Osteocyte (in vitro differentiated cells): ENCODE results near the gene MVB12A. TPM values are rescaled to one million over a fixed set of nuclear protein-coding genes. Genes with fewer than 3 reads are reported as not detected.
A peak's percentile ranks its signal among the peaks of the same experiment; 100 is the strongest.

Experiments used
- DNase-seq: peaks from one replicate; pipeline ENCODE4 v3.0.0; 2021; ENCODE audit warnings: mixed read lengths; ENCODE audit not compliant: unreplicated experiment; ENCODE audit errors: extremely low spot score
- H3K27ac Mint-ChIP-seq: one replicate; pipeline ENCODE4 v1.8.0; 2021; ENCODE audit warnings: mild to moderate bottlenecking, mixed read lengths; ENCODE audit not compliant: unreplicated experiment
- H3K27me3 Mint-ChIP-seq: one replicate; pipeline ENCODE4 v1.8.0; 2021; ENCODE audit warnings: mixed read lengths; ENCODE audit not compliant: unreplicated experiment
- H3K36me3 Mint-ChIP-seq: one replicate; pipeline ENCODE4 v1.8.0; 2021; ENCODE audit warnings: mixed read lengths; ENCODE audit not compliant: unreplicated experiment
- H3K4me1 Mint-ChIP-seq: one replicate; pipeline ENCODE4 v1.8.0; 2021; ENCODE audit warnings: mixed read lengths; ENCODE audit not compliant: unreplicated experiment
- H3K4me3 Mint-ChIP-seq: one replicate; pipeline ENCODE4 v1.8.0; 2021; ENCODE audit warnings: mild to moderate bottlenecking, moderate library complexity, mixed read lengths; ENCODE audit not compliant: unreplicated experiment
- H3K9me3 Mint-ChIP-seq: one replicate; pipeline ENCODE4 v1.8.0; 2021; ENCODE audit warnings: mixed read lengths; ENCODE audit not compliant: unreplicated experiment
- CTCF ChIP-seq: fragments of 200-600 bp; sonication (generic); IDR thresholded peaks from 2 replicates; pipeline ENCODE4 v1.5.0; 2021; ENCODE audit warnings: antibody characterized with exemption, mild to moderate bottlenecking, moderate library complexity
- total RNA-seq: library from RNA; stranded (reverse); gene quantifications from 2 replicates; pipeline ENCODE4 v1.2.1, GENCODE V29; 2021

MVB12A gene
- total RNA-seq, 1 donor from 2014 or later = 59.2 TPM

GRCh38 chr19:17421942-17422341 lies 2.1 kb downstream of the MVB12A start:
- Mint-ChIP-seq H3K36me3 (peaks cover 3% of the 10 kb centered on the region), H3K9me3 (no peaks in the 10 kb centered on the region), H3K4me1 (peaks cover 21% of the 10 kb centered on the region), H3K4me3 (no peak overlapping the region), H3K27me3 (peaks cover under 1% of the 10 kb centered on the region), H3K27ac (no peak overlapping the region)
- TF ChIP-seq CTCF = no peak
- DNase-seq = no peak

DNA sequence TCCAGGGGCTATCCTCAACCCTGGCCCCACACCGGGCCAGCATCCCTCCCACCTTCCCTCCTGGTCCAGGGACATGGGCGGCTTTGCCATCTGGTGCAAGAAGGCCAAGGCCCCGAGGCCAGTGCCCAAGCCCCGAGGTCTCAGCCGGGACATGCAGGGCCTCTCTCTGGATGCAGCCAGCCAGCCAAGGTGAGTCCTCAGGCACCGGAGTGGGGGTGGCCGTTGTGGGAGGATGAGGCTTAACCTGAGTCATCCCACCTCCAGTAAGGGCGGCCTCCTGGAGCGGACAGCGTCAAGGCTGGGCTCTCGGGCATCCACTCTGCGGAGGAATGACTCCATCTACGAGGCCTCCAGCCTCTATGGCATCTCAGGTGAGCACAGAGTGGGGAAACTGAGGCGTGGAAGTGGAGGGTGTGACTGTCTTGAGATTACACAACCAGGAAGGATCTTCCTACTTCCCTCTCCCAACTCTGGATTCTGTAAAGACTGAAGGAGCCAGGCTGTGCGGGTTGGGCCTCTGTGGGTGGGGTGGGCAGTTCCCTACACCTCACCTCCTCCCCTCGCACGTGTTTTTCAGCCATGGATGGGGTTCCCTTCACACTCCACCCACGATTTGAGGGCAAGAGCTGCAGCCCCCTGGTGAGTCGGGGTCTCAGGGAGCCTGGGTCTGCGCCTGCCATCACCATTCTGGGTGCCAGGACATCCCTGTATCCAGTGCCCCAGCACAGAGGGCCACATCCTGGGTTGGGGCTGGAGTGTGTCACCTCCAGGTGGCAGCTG lies 3.8 kb downstream of the MVB12A start:
- TF ChIP-seq CTCF = no peak
- peaks cover 3% of the 10 kb centered on the region for H3K36me3 Mint-ChIP-seq
- H3K27ac Mint-ChIP-seq = no peak overlapping the region
- no peak for DNase-seq
- no peak overlapping the region for H3K4me3 Mint-ChIP-seq
- H3K27me3 Mint-ChIP-seq = no peaks in the 10 kb centered on the region
- H3K9me3 Mint-ChIP-seq = no peaks in the 10 kb centered on the region
- peaks cover 21% of the 10 kb centered on the region for H3K4me1 Mint-ChIP-seq

- Mint-ChIP-seq H3K27ac (no peak overlapping the region), H3K27me3 (no peaks in the 10 kb centered on the region), H3K4me3 (no peak overlapping the region), H3K9me3 (no peaks in the 10 kb centered on the region), H3K4me1 (peaks cover 13% of the 10 kb centered on the region), H3K36me3 (peaks cover 3% of the 10 kb centered on the region)
- no peak for DNase-seq
- peak; percentile 57 for TF ChIP-seq CTCF
Observed at GRCh38 chr19:17424743-17425365, 5.0 kb downstream of the MVB12A start.

DNA sequence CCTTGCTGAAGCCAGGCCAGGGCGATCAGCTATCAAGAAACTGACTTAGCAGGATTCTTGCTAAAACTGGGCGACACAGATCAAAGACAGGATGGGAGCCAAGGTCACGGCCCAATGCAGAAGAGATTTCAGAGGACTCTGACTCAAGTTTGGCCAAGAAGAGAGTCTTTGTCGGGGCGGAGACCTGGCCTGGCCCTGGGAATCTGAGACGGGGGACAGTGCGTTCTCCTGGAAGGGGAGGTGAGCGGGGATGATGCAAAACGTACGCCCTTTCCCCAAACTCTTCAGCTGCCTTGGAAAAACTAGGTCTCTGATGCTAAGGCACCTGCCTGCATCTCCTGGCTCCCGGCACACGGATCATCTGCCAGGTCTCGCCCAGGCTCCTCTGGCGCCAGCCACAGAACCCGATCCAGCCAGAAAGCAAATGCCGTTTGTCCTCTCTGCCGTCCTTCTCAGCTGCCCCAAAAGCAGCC lies 9.8 kb downstream of the MVB12A start:
- Mint-ChIP-seq H3K9me3 (no peaks in the 10 kb centered on the region), H3K36me3 (no peaks in the 10 kb centered on the region), H3K27me3 (no peaks in the 10 kb centered on the region), H3K4me1 (peaks cover 5% of the 10 kb centered on the region), H3K4me3 (no peak overlapping the region), H3K27ac (no peak overlapping the region)
- DNase-seq = no peak
- no peak for TF ChIP-seq CTCF

DNA sequence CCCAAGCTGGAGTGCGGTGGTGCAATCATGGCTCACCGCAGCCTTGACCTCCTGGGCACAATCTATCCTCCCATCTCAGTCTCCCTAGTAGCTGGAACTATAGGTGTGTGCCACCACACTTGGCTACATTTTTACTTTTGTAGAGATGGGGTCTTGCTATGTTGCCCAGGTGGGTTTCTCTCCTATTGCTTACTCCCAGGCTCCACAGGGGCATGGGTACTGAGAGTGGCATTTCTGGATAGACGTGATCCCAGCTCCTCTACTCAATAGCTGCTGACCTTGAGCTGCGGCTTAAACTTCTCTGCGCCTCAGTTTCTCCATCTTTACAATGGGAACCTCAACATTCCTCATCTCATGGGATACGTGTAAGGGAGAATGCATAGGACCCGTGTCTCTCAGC lies 11.6 kb downstream of the MVB12A start:
- no peaks in the 10 kb centered on the region for H3K9me3 Mint-ChIP-seq
- H3K27ac Mint-ChIP-seq = no peak overlapping the region
- H3K4me3 Mint-ChIP-seq = no peak overlapping the region
- no peaks in the 10 kb centered on the region for H3K36me3 Mint-ChIP-seq
- TF ChIP-seq CTCF = no peak
- no peak for DNase-seq
- no peaks in the 10 kb centered on the region for H3K4me1 Mint-ChIP-seq
- H3K27me3 Mint-ChIP-seq = no peaks in the 10 kb centered on the region
